H9 (cell line): Measurements from ENCODE around the gene UFC1. TPM values are rescaled to one million over a fixed set of nuclear protein-coding genes. Genes with fewer than 3 reads are reported as not detected.

Source experiments
- DNase-seq: peaks from one replicate; pipeline ENCODE4 v3.0.0-alpha.2; 2017
- H2AFZ ChIP-seq: one replicate; pipeline ENCODE4 v1.6.1; 2013; ENCODE audit warnings: mild to moderate bottlenecking, low read length, control low read depth, moderate library complexity
- H2AK5ac ChIP-seq: 2 replicates; pipeline ENCODE4 v1.6.1; 2013; ENCODE audit warnings: low read length, control low read depth, mixed read lengths; ENCODE audit not compliant: insufficient read length
- H2BK120ac ChIP-seq: one replicate; pipeline ENCODE4 v1.6.1; 2013; ENCODE audit warnings: low read depth, mild to moderate bottlenecking, low read length, control low read depth, inconsistent platforms; ENCODE audit not compliant: poor library complexity, severe bottlenecking
- H2BK12ac ChIP-seq: 2 replicates; pipeline ENCODE4 v1.6.1; 2013; ENCODE audit warnings: low read length, control low read depth, mixed read lengths, low read depth; ENCODE audit not compliant: insufficient read length
- H2BK15ac ChIP-seq: 2 replicates; pipeline ENCODE4 v1.6.1; 2013; ENCODE audit warnings: low read depth, low read length, control low read depth
- H2BK20ac ChIP-seq: one replicate; pipeline ENCODE4 v1.6.1; 2013; ENCODE audit warnings: low read depth, mild to moderate bottlenecking, low read length, control low read depth, inconsistent platforms; ENCODE audit not compliant: poor library complexity, severe bottlenecking
- H2BK5ac ChIP-seq: 2 replicates; pipeline ENCODE4 v1.6.1; 2013; ENCODE audit warnings: low read length, control low read depth, mixed read lengths; ENCODE audit not compliant: insufficient read length
- H3K14ac ChIP-seq: 2 replicates; pipeline ENCODE4 v1.6.1; 2013; ENCODE audit warnings: low read length, control low read depth; ENCODE audit not compliant: insufficient read depth
- H3K18ac ChIP-seq: 2 replicates; pipeline ENCODE4 v1.6.1; 2013; ENCODE audit warnings: low read depth, mild to moderate bottlenecking, mixed read lengths, low read length, control low read depth; ENCODE audit not compliant: insufficient read length
- H3K23ac ChIP-seq: 2 replicates; pipeline ENCODE4 v1.6.1; 2013; ENCODE audit warnings: low read length, control low read depth, mixed read lengths, low read depth; ENCODE audit not compliant: insufficient read length
- H3K23me2 ChIP-seq: 2 replicates; pipeline ENCODE4 v1.6.1; 2013; ENCODE audit warnings: low read depth, mild to moderate bottlenecking, mixed read lengths, low read length, control low read depth; ENCODE audit not compliant: insufficient read length, poor library complexity, severe bottlenecking
- H3K27ac ChIP-seq: 2 replicates; pipeline ENCODE4 v1.5.1; 2013; ENCODE audit warnings: low read length, control low read depth, mixed read lengths, low read depth; ENCODE audit not compliant: insufficient read length
- H3K27me3 ChIP-seq: 2 replicates; pipeline ENCODE4 v1.6.1; 2013; ENCODE audit warnings: low read length, control low read depth, inconsistent platforms; ENCODE audit not compliant: insufficient read depth
- H3K4ac ChIP-seq: 2 replicates; pipeline ENCODE4 v1.6.1; 2013; ENCODE audit warnings: low read depth, mild to moderate bottlenecking, control low read depth, inconsistent platforms, low read length, moderate library complexity
- H3K4me1 ChIP-seq: 2 replicates; pipeline ENCODE4 v1.6.1; 2013; ENCODE audit warnings: low read length, control low read depth, inconsistent platforms; ENCODE audit not compliant: insufficient read depth
- H3K4me2 ChIP-seq: 2 replicates; pipeline ENCODE4 v1.6.1; 2013; ENCODE audit warnings: low read length, control low read depth, mixed read lengths; ENCODE audit not compliant: insufficient read length, insufficient read depth
- H3K56ac ChIP-seq: 2 replicates; pipeline ENCODE4 v1.6.1; 2013; ENCODE audit warnings: low read depth, mild to moderate bottlenecking, mixed read lengths, low read length, control low read depth; ENCODE audit not compliant: insufficient read length
- H3K79me1 ChIP-seq: 2 replicates; pipeline ENCODE4 v1.6.1; 2013; ENCODE audit warnings: low read depth, mild to moderate bottlenecking, moderate library complexity, low read length, control low read depth, inconsistent platforms; ENCODE audit not compliant: insufficient read depth, poor library complexity, severe bottlenecking
- H3K79me2 ChIP-seq: 2 replicates; pipeline ENCODE4 v1.6.1; 2013; ENCODE audit warnings: low read length, control low read depth, inconsistent platforms; ENCODE audit not compliant: insufficient read depth
- H3K9ac ChIP-seq: 2 replicates; pipeline ENCODE4 v1.6.1; 2013; ENCODE audit warnings: low read length, control low read depth, mixed read lengths; ENCODE audit not compliant: insufficient read length; ENCODE audit errors: extremely low read depth
- H3K9me3 ChIP-seq: one replicate; pipeline ENCODE4 v1.6.1; 2013; ENCODE audit warnings: low read depth, low read length, inconsistent platforms; ENCODE audit not compliant: control insufficient read depth
- H3T11ph ChIP-seq: one replicate; pipeline ENCODE4 v1.6.1; 2013; ENCODE audit warnings: mild to moderate bottlenecking, low read length, control low read depth, inconsistent platforms
- H4K20me1 ChIP-seq: one replicate; pipeline ENCODE4 v1.6.1; 2013; ENCODE audit not compliant: control insufficient read depth, insufficient read length, insufficient read depth
- H4K5ac ChIP-seq: 2 replicates; pipeline ENCODE4 v1.6.1; 2013; ENCODE audit warnings: low read depth, mild to moderate bottlenecking, mixed read lengths, low read length, control low read depth; ENCODE audit not compliant: insufficient read length
- H4K8ac ChIP-seq: replicated peaks from 2 replicates; pipeline ENCODE4 v1.6.1; 2013; ENCODE audit warnings: low read length, control low read depth, mixed read lengths, low read depth; ENCODE audit not compliant: insufficient read length
- H4K91ac ChIP-seq: 2 replicates; pipeline ENCODE4 v1.6.1; 2013; ENCODE audit warnings: low read depth, mild to moderate bottlenecking, moderate library complexity, mixed read lengths, low read length, control low read depth; ENCODE audit not compliant: insufficient read length
- H3K27ac Mint-ChIP-seq, 3 experiments: 2 replicates in 2 of 3; 3 replicates in 1 of 3; pipeline ENCODE4 v1.8.0; 2020 to 2021; ENCODE audit warnings: mixed read lengths in 3 of 3, mild to moderate bottlenecking in 1 of 3, moderate library complexity in 1 of 3
- H3K27me3 Mint-ChIP-seq: 2 replicates; pipeline ENCODE4 v1.8.0; 2021; ENCODE audit warnings: low read depth, mild to moderate bottlenecking, moderate library complexity, mixed read lengths
- H3K36me3 Mint-ChIP-seq, 3 experiments: 2 replicates in 2 of 3; 3 replicates in 1 of 3; pipeline ENCODE4 v1.8.0; 2020 to 2021; ENCODE audit warnings: low read depth in 3 of 3, mixed read lengths in 3 of 3; ENCODE audit not compliant: insufficient read depth in 1 of 3
- H3K4me1 Mint-ChIP-seq, 2 experiments: 2 replicates each; pipeline ENCODE4 v1.8.0; 2020; ENCODE audit warnings: mixed read lengths in 2 of 2
- H3K4me3 Mint-ChIP-seq, 2 experiments: 2 replicates in 1 of 2; 3 replicates in 1 of 2; pipeline ENCODE4 v1.8.0; 2020 to 2021; ENCODE audit warnings: mild to moderate bottlenecking in 2 of 2, mixed read lengths in 2 of 2, moderate library complexity in 1 of 2
- H3K9me3 Mint-ChIP-seq, 2 experiments: 2 replicates in 1 of 2; 3 replicates in 1 of 2; pipeline ENCODE4 v1.8.0; 2020; ENCODE audit warnings: mild to moderate bottlenecking in 2 of 2, mixed read lengths in 2 of 2, moderate library complexity in 1 of 2
- CTCF ChIP-seq: fragments of 200-600 bp; sonication (generic); conservative IDR thresholded peaks from 3 replicates; pipeline ENCODE4 v1.8.0; 2021; ENCODE audit warnings: antibody characterized with exemption, mild to moderate bottlenecking
- WGBS: extraction: QIAGEN DNeasy Blood & Tissue Kit; methylation state at CpG from one replicate; pipeline ENCODE4 v1.1.7; 2013; ENCODE audit warnings: missing lambda C conversion rate, low lambda C conversion rate, mixed read lengths; ENCODE audit not compliant: insufficient read length; ENCODE audit errors: extremely low coverage; 5-methylcytosine and 5-hydroxymethylcytosine counted together
- total RNA-seq: library from RNA; stranded (reverse); gene quantifications from 2 replicates; pipeline ENCODE4 v1.2.1, GENCODE V29; 2021

Gene UFC1
- total RNA-seq, 1 experiment from 2014 or later: 93.4 TPM

GRCh38 chr1:161162052-161162451 is 8.3 kb downstream of the UFC1 start:
- no peak overlapping the region for H4K5ac ChIP-seq
- TF ChIP-seq CTCF: no peak
- no peak overlapping the region for H4K8ac ChIP-seq
- no peak overlapping the region for H3K9ac ChIP-seq
- H2BK15ac ChIP-seq: no peak overlapping the region
- no peaks in the 10 kb centered on the region for H3K79me2 ChIP-seq
- H2BK12ac ChIP-seq: no peak overlapping the region
- no peak overlapping the region for H2AK5ac ChIP-seq
- no peak overlapping the region for H2BK5ac ChIP-seq
- no peak overlapping the region for H3K23ac ChIP-seq
- Mint-ChIP-seq H3K27me3 (no peaks in the 10 kb centered on the region; the same call in 1 of the 2 replicates), H3K36me3 (peaks cover 27 to 64% (median 53%) of the 10 kb centered on the region in 3 experiments), H3K4me1 (peaks cover 29 to 30% of the 10 kb centered on the region in 2 experiments), H3K27ac (no peak overlapping the region), H3K4me3 (0 out of 5 replicates have a peak overlapping the region, but pooled peaks of 1 of the 2 experiments have one; percentile 49), H3K9me3 (no peaks in the 10 kb centered on the region)
- H4K91ac ChIP-seq: no peak overlapping the region
- no peak overlapping the region for H3K14ac ChIP-seq
- no peak overlapping the region for H3K4me2 ChIP-seq
- H3K56ac ChIP-seq: no peak overlapping the region
- H3K79me1 ChIP-seq: no peaks in the 10 kb centered on the region
- peaks cover 14% of the 10 kb centered on the region for H3K23me2 ChIP-seq
- no peaks in the 10 kb centered on the region for H3K27me3 ChIP-seq
- no peak overlapping the region for H3K27ac ChIP-seq
- no peaks in the 10 kb centered on the region for H4K20me1 ChIP-seq
- no peak for DNase-seq
- no peaks in the 10 kb centered on the region for H3K4me1 ChIP-seq
- WGBS: no CpG with 5 or more reads among the region's 7 CpGs
- no peak overlapping the region for H2AFZ ChIP-seq
- no peaks in the 10 kb centered on the region for H3K9me3 ChIP-seq
- H3K18ac ChIP-seq: no peak overlapping the region
- no peak overlapping the region for H3T11ph ChIP-seq
- H2BK20ac ChIP-seq: no peak overlapping the region
- H3K4ac ChIP-seq: no peak overlapping the region
- no peak overlapping the region for H2BK120ac ChIP-seq
